HG03066 (cell line): Measurements from ENCODE around the gene PIEZO2.
"Not testable (repeated sequence)": the region's sequence is repeated elsewhere in the genome, so short reads cannot be mapped to it uniquely, and the experiment has no call there.

Source experiments
- ATAC-seq: cut with Tn5 transposase; IDR thresholded peaks from one replicate; pipeline ENCODE4 v1.9.1; 2021; ENCODE audit warnings: low read depth; ENCODE audit not compliant: unreplicated experiment

Gene PIEZO2

DNA sequence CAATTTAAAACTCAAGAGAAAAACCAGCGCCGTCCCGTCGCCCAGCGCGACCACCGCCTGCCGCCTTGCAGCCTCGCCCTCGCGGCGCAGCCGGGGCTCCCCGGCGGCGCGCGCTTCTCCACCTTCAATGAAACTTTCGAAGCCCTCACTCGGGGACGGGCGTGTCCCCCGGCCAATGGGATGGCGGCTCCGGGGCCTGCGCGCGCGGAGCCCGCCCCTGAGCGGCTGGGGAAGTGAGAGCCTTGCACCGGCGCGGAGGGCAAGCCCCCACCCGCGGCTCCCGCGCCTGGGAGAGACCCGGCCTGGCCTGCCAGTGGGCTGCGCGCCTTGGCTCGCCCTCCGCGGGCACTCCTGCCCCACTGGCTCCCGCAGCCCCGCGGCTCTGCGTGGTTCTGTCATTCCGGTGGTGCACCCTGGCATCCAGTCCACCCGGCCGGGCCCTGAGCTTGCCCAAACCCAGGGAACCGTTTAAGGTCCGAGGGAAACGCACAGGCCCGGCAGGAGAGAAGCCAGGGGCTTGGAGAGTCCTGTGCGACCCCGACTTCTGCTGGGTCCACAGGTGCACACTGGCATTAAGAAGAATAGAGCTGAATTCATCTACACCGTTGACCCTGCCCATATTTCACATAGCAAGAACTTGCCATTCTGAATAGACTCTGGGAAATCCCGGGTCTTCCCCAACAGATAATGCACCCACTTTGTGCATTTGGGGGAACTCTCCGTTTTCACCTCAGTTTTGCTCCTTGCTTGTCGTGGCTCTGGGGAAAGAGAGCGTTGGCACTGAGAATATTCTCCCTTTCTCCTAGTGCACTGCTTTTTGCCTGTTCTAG is at the start of gene PIEZO2:
Gene PIEZO2 (minus strand): TSS at position 129 of the 830 bp plus-strand sequence. CDS start 981 bp downstream, outside the sequence.
- ATAC-seq: no peak

DNA sequence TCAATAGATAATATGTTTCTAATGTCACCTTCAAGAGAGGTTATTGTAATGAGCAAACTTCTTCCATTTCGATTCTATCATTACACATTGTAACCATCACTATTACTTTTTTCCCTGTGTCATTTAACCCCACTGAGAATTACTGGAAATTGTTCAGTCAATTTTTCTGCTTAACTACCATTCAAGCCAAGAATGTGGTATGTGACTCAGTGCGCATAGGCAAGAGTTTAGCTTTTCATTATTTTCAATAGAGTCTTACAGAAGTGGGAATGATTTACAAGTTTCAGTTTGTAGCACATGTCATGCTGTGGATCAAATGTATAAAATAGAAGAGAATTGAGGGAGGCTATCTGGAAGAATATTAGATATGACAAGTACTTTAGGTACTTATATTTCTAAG is 34.3 kb upstream of the PIEZO2 start:
- no peak for ATAC-seq

GRCh38 chr18:11181629-11182028 is 32.3 kb upstream of the PIEZO2 start:
- ATAC-seq: not testable (repeated sequence)

GRCh38 chr18:11179959-11180519 is 30.7 kb upstream of the PIEZO2 start:
- no peak for ATAC-seq

DNA sequence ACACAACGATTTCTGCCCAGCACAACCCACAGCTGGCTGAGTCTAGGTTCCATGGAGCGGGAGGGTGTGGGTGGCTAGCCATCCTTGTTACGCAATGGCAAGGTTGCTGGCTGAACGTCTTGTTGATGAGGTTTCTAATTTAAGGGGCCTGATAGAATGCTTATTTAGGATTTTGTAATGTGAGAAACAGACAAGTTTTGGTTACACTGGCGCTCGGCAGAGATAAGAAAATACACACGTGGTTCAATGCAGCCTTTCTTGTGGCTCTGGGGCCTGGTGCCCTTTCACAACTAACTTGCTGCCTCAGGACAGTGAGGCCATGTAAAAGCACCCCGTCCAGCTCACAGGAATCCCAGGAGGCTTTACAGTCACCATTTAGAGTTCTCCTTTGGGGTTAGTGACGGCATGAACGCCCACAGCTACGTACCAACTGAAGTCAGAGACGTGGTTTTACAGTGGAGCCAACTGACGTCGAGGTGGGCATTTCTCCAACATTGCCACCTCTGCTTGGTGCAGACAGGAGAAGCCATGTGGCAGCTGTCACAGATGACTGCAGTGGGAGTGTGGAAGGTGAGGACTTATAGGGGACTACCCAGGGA is 29.7 kb upstream of the PIEZO2 start:
- no peak for ATAC-seq

GRCh38 chr18:11177382-11177781 is 28.0 kb upstream of the PIEZO2 start:
- ATAC-seq: no peak

- ATAC-seq: no peak
Measured at GRCh38 chr18:11176481-11176881, 27.1 kb upstream of the PIEZO2 start.

DNA sequence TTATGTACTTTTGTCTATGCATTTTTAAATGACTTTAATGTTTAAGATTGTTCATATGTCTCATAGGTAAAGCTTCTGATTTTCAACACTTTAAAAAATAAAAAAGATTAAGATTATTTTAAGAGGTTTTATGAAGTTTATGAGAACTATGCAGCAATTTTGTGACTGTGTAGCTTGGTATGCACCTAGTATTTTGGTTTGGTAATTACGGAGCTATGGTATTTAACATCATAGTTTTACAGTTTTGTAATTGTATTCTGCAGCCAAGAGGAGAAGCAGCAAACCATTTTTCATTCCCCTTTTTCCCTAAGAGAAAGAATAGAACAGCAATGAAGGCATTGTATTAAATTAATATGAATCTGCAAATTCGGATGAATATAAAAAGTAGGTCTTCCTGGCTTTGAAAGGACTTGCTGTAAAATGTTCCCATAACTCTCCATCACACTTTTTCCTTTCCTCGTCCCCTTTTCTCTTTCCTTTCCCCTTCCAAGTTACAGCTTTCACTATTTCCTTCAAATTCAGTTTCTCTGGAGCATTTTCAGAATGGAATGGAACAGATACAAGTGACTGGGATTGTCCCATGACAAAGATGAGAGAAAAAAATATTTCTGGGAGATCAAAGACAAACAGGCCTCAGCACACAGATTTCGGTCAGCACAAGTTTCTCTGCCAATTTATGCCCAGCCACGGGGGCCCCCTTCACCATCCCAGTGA is 26.1 kb upstream of the PIEZO2 start:
- ATAC-seq: no peak

DNA sequence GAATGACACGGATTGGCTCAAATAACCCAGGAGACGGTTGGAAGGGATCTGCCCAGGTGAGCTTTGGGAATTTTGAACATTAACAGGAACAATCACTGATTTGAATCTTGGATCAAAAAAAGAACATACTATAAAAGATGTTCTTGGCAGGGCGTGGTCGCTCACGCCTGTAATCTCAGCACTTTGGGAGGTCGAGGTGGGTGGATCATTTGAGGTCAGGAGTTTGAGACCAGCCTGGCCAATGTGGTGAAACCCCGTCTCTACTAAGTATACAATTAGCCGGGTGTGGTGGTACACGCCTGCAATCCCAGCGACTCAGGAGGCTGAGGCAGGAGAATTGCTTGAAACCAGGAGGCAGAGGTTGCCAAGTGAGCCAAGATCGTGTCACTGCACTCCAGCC is 24.8 kb upstream of the PIEZO2 start:
- ATAC-seq: not testable (repeated sequence)

- no peak for ATAC-seq
Measured at GRCh38 chr18:11167778-11168177, 18.4 kb upstream of the PIEZO2 start.

- no peak for ATAC-seq
Measured at GRCh38 chr18:11165952-11166351, 16.6 kb upstream of the PIEZO2 start.

DNA sequence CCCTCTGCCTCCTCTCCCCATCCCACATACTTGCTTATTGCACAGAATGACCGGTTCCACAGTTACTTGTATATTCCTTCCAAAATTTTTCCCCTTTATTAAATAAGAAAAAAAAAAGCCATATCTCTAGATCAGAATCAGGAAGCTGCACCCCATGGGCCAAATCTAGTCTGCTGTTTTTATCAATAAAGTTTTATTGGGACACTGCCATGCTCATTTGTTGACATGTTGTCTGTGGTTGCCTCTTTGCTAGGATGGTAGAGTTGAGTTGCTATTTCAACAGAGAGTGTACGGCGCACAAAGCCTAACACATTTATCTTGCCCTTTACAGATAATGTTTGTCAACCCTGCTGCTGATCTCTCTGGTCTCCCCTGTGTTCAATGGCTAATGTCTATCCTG is 15.8 kb upstream of the PIEZO2 start:
- ATAC-seq: no peak

DNA sequence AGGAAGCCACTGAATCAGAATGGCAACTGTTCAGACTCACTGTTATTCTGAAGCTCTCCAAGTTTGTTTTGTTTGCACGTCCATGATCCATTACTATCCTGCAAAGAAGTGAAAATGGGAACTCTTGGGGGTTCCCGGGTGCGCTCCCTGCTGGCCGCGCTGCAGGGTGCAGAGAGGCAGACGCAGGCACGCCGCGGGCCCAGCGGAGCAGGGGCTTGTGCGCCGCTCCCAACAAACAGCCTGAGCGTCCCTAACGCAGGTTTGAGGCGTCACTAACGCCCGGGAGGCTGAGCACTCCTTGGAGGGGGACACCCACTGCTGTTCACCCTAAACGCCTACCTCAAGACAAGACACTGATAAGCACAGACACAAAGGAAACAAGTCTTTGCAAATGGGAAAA is 14.3 kb upstream of the PIEZO2 start:
- ATAC-seq: no peak

DNA sequence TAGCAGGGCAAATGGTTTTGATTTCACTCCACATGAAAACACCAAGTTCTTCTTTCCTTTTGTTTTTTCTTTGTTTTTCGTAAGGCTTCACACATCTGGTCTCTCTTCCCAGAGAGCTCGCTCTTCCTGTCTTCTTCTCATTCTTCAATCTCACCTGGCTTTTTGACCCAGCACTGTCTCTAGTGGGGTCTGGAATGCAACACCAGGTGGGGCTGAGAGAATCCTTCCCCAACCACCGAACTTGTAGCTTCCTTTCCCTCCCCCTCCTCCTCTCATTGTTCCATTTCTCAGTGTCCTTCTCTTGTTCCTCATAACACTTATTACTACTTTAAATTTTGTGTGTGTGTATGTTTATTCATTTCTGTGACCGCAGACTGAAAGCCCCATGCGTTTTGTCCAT is 13.5 kb upstream of the PIEZO2 start:
- ATAC-seq: no peak

GRCh38 chr18:11162462-11162861 is 13.1 kb upstream of the PIEZO2 start:
- no peak for ATAC-seq

- ATAC-seq: no peak
Measured at GRCh38 chr18:11160313-11160712, 10.9 kb upstream of the PIEZO2 start.

GRCh38 chr18:11159844-11160243 is 10.5 kb upstream of the PIEZO2 start:
- no peak for ATAC-seq

DNA sequence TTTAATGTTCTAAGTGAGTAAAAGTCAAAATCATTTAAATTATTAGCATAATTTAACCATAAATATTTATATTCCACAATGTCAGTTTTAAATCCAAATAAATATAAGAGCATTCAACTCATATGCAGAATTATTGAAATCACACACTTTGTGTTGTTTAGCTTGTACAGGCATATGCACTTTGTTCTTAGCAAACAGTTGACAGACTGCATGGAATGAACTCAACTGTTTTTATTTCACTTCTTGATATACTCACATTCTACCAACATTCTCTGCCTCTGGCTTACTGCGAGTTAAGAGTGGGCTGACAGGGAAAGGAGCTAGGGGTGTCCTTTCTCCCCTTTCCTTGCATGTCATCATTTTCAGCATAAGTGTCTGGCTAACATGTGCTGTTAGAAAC is 7.6 kb upstream of the PIEZO2 start:
- no peak for ATAC-seq

DNA sequence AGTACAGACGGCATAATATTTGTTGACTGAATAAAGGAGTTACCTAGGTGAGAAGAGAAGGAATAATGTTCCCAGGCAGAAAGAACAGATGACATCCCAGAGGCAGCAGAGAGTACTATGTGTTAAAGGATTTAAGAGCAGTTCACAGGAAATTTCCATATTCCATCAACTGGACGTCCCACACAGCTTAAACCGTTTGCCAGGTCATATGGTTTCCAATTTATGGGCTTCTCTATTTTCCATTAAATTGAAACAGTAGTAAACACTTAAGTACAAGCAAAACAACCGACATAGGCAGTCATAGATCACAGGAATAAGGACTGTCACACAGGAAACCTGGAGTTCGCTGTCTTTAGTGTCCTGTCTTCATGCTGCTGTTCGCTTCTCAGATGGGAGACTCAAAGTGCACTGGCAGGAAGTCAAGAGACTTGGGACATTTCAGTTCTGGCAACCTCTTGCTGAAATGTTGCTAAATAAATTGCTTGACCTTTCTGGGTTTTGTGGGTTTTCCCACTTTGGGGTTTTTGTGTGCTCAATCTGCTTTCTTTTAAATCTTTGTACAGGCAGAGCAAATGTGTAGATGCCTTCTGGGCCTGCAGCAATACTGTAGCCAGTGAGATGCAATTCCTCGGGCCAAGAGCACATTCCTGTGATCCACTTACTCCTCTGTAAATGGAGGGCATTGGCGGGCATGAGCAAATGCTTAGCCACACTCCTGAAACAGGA is 5.8 kb upstream of the PIEZO2 start:
- ATAC-seq: no peak

- ATAC-seq: no peak
Measured at GRCh38 chr18:11154368-11154989, 5.1 kb upstream of the PIEZO2 start.
